Neural progenitor cell (in vitro differentiated cells): Measurements from ENCODE around the gene POC1A.

Experiments
- EZH2phosphoT487 ChIP-seq: fragments of 200-600 bp; sonication (generic); IDR thresholded peaks from 2 replicates; pipeline ENCODE4 v1.6.1; 2017; ENCODE audit warnings: antibody characterized with exemption
- TF ChIP-seq, protein P1 (sequence below): fragments of 200-600 bp; sonication (generic); IDR thresholded peaks from 2 replicates; pipeline ENCODE4 v1.5.1; 2017; ENCODE audit warnings: antibody characterized with exemption, mild to moderate bottlenecking

DNA sequence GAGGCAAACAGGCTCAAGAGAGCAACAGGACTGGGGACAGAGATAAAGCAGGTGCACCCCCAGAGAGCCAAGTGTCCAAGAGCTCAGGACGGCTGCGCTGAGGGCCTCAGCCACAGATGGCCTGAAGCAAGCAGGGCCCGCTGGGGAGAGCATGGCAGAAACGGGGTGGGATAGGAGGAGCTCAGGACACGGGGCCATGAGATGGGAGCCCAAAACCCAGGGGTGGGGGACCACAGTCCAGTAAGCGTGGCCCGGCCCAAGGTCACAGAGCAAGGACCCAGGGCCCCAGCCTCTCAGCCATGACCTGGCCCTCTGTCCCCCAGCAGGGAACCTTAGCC lies 107.4 kb downstream of the POC1A start:
- TF ChIP-seq, protein P1, sequence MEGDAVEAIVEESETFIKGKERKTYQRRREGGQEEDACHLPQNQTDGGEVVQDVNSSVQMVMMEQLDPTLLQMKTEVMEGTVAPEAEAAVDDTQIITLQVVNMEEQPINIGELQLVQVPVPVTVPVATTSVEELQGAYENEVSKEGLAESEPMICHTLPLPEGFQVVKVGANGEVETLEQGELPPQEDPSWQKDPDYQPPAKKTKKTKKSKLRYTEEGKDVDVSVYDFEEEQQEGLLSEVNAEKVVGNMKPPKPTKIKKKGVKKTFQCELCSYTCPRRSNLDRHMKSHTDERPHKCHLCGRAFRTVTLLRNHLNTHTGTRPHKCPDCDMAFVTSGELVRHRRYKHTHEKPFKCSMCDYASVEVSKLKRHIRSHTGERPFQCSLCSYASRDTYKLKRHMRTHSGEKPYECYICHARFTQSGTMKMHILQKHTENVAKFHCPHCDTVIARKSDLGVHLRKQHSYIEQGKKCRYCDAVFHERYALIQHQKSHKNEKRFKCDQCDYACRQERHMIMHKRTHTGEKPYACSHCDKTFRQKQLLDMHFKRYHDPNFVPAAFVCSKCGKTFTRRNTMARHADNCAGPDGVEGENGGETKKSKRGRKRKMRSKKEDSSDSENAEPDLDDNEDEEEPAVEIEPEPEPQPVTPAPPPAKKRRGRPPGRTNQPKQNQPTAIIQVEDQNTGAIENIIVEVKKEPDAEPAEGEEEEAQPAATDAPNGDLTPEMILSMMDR = no peak
- no peak for TF ChIP-seq EZH2phosphoT487
